ENCODE data around the gene SORCS1.

SORCS1 gene

DNA sequence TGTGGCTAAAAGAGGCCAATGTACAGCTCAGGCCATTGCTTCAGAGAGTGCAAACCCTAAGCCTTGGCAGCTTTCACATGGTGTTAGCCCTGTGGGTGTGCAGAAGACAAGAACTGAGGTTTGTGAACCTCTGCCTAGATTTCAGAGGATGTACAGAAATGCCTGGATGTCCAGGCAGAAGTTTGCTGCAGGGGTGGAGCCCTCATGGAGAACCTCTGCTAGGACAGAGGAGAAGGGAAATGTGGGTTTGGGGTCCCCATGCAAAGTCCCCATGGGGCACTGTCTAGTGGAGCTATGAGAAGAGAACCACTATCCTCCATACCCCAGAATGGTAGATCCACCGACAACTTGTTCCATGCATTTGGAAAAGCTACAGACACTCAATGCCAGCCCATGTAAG, 12.4 kb downstream of the SORCS1 start:
- H3K4me1 ChIP-seq (ENCODE audit: insufficient read depth, low read length, severe bottlenecking) = no peaks in the 10 kb centered on the region
- H3F3A ChIP-seq (ENCODE audit: insufficient read depth, low read length) = no peaks in the 10 kb centered on the region
- H3K36me3 ChIP-seq (ENCODE audit: insufficient read depth, low read length) = no peaks in the 10 kb centered on the region
- H3K27ac ChIP-seq (ENCODE audit: low read depth, low read length, poor library complexity, severe bottlenecking) = no peak overlapping the region
- no peaks in the 10 kb centered on the region for H3K9me3 ChIP-seq (ENCODE audit: low read length)
- H3K79me2 ChIP-seq (ENCODE audit: insufficient read depth, low read length) = no peaks in the 10 kb centered on the region
- no peak overlapping the region for H3K9ac ChIP-seq (ENCODE audit: low read length)
- no peak overlapping the region for H2AFZ ChIP-seq (ENCODE audit: low read length)
- H3K4me2 ChIP-seq (ENCODE audit: low read length) = no peak overlapping the region
- no peaks in the 10 kb centered on the region for H3K27me3 ChIP-seq (ENCODE audit: insufficient read depth, low read length)
- H3K4me3 ChIP-seq (ENCODE audit: low read depth, low read length, poor library complexity, severe bottlenecking) = no peak overlapping the region
- H3K9me2 ChIP-seq (ENCODE audit: low read depth, low read length) = no peaks in the 10 kb centered on the region
- no peak for TF ChIP-seq CTCF (IDR thresholded peaks at IDR 0.05; ENCODE audit: low read length)
- no peak for TF ChIP-seq EZH2 (IDR thresholded peaks at IDR 0.05; ENCODE audit: borderline replicate concordance, low read length)
- H4K20me1 ChIP-seq (ENCODE audit: insufficient read depth, low read length) = no peaks in the 10 kb centered on the region

DNA sequence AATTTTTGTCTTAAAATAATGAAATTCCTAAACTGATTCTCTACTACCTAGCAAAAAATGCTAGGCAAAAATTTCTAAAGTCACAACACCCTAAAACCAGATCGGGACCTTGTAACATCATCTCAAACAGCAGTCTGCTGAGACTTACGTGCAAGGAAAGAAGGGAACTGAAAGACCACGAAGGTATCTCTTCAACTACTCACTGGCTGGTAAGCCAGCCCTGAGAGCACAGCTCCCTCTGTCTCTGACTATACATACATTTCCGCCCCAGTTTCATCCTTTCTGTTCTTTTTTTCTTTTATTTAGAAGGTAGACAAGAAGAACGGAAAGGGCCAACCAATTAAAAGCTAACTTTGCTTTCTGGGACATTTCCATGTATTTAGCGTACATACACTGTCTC, 15.6 kb downstream of the SORCS1 start:
- H3K9me3 ChIP-seq (ENCODE audit: low read length) = no peaks in the 10 kb centered on the region
- no peak overlapping the region for H3K4me3 ChIP-seq (ENCODE audit: low read depth, low read length, poor library complexity, severe bottlenecking)
- H3F3A ChIP-seq (ENCODE audit: insufficient read depth, low read length) = no peaks in the 10 kb centered on the region
- H3K9me2 ChIP-seq (ENCODE audit: low read depth, low read length) = no peaks in the 10 kb centered on the region
- no peaks in the 10 kb centered on the region for H4K20me1 ChIP-seq (ENCODE audit: insufficient read depth, low read length)
- no peak overlapping the region for H3K27ac ChIP-seq (ENCODE audit: low read depth, low read length, poor library complexity, severe bottlenecking)
- H3K9ac ChIP-seq (ENCODE audit: low read length) = no peak overlapping the region
- H3K4me2 ChIP-seq (ENCODE audit: low read length) = no peak overlapping the region
- no peaks in the 10 kb centered on the region for H3K4me1 ChIP-seq (ENCODE audit: insufficient read depth, low read length, severe bottlenecking)
- no peak overlapping the region for H2AFZ ChIP-seq (ENCODE audit: low read length)
- TF ChIP-seq EZH2 (IDR thresholded peaks at IDR 0.05; ENCODE audit: borderline replicate concordance, low read length) (no peak), CTCF (IDR thresholded peaks at IDR 0.05; ENCODE audit: low read length) (no peak)
- H3K27me3 ChIP-seq (ENCODE audit: insufficient read depth, low read length) = no peaks in the 10 kb centered on the region
- H3K36me3 ChIP-seq (ENCODE audit: insufficient read depth, low read length) = no peaks in the 10 kb centered on the region
- H3K79me2 ChIP-seq (ENCODE audit: insufficient read depth, low read length) = no peaks in the 10 kb centered on the region

- H3K9ac ChIP-seq (ENCODE audit: low read length) = no peak overlapping the region
- H3K4me1 ChIP-seq (ENCODE audit: insufficient read depth, low read length, severe bottlenecking) = no peaks in the 10 kb centered on the region
- no peaks in the 10 kb centered on the region for H3K79me2 ChIP-seq (ENCODE audit: insufficient read depth, low read length)
- H3K36me3 ChIP-seq (ENCODE audit: insufficient read depth, low read length) = no peaks in the 10 kb centered on the region
- no peaks in the 10 kb centered on the region for H3F3A ChIP-seq (ENCODE audit: insufficient read depth, low read length)
- no peaks in the 10 kb centered on the region for H4K20me1 ChIP-seq (ENCODE audit: insufficient read depth, low read length)
- H3K27me3 ChIP-seq (ENCODE audit: insufficient read depth, low read length) = no peaks in the 10 kb centered on the region
- H3K27ac ChIP-seq (ENCODE audit: low read depth, low read length, poor library complexity, severe bottlenecking) = no peak overlapping the region
- no peak overlapping the region for H3K4me2 ChIP-seq (ENCODE audit: low read length)
- H3K4me3 ChIP-seq (ENCODE audit: low read depth, low read length, poor library complexity, severe bottlenecking) = no peak overlapping the region
- no peak overlapping the region for H2AFZ ChIP-seq (ENCODE audit: low read length)
- H3K9me2 ChIP-seq (ENCODE audit: low read depth, low read length) = no peaks in the 10 kb centered on the region
- H3K9me3 ChIP-seq (ENCODE audit: low read length) = no peaks in the 10 kb centered on the region
- TF ChIP-seq EZH2 (IDR thresholded peaks at IDR 0.05; ENCODE audit: borderline replicate concordance, low read length) (no peak), CTCF (IDR thresholded peaks at IDR 0.05; ENCODE audit: low read length) (no peak)
These were observed 20.0 kb downstream of the SORCS1 start for GRCh38 chr10:107144490-107144889.
